SKM-1 (cell line): Measurements from ENCODE around the gene ORMDL3.
A peak's percentile ranks its signal among the peaks of the same experiment; 100 is the strongest.
"Not testable (repeated sequence)": the region's sequence is repeated elsewhere in the genome, so short reads cannot be mapped to it uniquely, and the experiment has no call there.

Experiments used
- DNase-seq: peaks from one replicate; lab custom pipeline; 2025; ENCODE audit not compliant: unreplicated experiment; lab: John Stamatoyannopoulos, UW

ORMDL3 gene

DNA sequence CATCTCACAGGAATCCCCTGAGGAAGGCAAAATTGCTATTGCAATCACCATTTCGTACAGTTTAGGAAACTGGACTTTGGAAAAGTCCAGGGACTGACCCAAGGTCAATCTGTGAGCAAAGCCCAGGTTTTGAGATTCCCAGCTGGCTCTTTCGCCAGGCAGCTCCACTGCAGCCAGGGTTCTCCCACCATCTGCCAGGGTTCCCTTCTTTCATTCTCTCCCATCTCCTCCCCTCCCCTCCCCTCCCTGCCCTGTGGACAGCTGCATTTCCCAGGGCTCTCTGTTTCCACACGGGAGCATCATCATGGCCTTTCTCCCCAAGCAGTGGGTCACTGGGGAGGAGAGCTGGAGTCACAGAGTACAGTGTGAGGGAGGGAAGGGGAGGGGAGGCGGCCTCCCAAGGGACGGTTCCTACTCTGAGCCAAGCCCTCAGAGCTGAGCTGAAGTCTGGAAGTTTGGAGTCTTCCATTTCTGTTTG is 23.5 kb upstream of the ORMDL3 start:
- DNase-seq = no peak

DNA sequence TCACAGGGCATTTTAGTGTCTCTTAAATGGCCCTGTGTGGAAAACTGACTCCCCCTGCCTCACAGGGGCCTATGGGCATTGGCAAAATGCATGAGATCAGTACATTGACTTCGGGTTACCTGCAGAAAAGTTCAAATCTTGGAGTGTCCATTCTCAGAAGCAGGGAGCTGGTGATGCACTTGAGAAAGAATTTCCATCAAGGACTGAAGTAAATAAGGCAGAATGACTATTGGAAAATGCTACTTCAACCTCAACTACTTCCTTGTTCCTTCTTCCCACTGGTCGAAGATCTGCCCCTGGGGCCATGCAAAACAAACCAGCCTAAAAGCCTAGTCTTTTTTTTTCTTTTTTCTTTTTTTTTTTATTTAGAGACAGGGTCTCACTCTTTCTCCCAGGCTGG is 21.6 kb upstream of the ORMDL3 start:
- DNase-seq = no peak

DNA sequence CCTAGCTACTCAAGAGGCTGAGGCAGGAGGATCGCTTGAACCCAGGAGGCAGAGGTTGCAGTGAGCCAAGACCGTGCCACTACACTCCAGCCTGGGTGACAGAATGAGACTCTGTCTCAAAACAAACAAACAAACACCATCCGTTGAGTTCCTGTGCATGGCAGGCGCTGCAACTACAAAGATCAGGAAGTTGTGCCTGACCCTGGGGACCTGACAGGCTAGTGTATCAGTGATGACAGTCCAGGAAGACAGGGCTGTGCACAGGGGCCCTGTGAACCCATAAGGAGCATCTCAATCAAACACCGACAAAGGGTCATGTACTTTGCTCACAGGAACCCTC is 21.1 kb upstream of the ORMDL3 start:
- not testable (repeated sequence) for DNase-seq

DNA sequence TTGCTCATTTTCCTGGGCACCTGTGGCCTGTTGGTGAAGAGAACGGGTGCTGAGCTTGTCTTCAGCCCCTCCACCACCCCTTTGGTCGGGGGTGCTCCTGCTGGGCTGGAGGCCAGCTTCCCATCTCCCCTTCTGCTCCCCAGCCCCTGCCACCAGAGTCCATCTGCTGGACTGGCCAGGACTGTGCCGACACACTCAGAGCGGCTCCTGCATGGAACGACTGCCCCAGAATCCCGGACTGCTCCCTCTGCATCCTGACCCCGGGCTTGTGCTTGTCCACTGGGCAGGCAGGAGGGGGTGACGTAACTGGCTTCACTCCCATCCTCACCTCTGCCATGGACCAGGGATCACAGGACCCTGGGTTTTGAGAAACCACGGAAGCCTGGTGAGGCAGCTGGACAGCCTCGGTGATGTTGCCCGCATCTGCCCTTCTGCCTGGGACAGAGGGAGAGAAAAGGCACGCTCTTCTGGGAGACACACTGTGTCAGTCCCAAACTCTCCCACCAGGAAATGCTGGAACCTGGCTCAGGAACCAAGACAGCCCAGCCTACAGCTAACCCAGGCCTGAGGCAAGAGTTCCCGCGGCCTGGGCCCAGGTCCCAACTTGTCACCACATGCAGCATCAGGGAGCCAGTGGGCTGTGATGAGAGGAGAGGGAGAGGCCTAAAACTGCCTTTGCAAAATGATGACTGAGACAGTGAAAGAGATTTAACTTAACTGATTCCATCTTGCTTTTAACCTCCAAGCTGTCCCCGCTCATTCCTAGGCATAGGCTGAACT is 19.3 kb upstream of the ORMDL3 start:
- DNase-seq = no peak

DNA sequence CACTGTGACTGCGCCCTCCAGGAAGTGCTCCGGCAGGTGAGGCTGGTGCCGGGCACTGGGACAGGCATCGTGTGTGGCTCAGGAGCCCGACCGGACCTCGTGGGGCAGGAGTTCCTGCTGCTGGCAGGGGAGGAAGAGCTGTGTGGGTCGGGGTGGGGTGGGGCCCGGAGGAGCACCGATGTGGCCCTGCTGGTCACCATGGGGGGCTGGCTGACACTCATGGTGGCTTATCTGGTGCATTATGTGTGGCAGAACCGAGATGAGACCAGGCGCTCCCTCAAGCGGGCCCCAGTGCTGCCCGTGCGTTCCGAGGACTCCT is 17.0 kb upstream of the ORMDL3 start:
- no peak for DNase-seq

DNA sequence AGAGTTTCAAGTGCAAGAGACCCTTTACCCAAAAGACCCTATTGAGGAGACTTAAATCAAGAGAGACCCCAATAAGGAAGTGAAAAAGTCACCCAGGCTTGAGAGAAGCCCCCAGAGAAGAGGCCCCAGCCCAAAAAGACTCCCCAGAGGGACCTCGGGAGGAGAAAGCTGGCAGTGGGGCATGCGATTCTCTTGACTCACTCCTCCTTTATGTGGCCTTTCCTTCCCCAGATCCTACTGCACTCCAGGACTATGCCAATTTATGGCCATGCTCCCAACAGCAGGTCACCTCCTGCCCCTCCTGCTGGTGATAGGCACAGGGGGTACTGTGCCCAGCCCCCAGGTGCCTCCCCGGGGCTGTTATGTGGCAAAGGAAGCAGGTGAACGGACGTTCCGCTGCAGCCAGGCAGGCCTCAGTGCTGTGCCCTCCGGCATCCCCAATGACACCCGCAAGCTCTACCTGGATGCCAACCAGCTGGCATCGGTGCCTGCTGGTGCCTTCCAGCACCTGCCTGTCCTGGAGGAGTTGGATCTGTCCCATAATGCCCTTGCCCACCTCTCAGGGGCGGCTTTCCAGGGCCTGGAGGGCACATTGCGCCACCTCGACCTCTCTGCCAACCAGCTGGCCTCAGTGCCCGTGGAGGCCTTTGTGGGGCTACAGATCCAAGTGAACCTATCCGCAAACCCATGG is 16.4 kb upstream of the ORMDL3 start:
- DNase-seq = no peak

DNA sequence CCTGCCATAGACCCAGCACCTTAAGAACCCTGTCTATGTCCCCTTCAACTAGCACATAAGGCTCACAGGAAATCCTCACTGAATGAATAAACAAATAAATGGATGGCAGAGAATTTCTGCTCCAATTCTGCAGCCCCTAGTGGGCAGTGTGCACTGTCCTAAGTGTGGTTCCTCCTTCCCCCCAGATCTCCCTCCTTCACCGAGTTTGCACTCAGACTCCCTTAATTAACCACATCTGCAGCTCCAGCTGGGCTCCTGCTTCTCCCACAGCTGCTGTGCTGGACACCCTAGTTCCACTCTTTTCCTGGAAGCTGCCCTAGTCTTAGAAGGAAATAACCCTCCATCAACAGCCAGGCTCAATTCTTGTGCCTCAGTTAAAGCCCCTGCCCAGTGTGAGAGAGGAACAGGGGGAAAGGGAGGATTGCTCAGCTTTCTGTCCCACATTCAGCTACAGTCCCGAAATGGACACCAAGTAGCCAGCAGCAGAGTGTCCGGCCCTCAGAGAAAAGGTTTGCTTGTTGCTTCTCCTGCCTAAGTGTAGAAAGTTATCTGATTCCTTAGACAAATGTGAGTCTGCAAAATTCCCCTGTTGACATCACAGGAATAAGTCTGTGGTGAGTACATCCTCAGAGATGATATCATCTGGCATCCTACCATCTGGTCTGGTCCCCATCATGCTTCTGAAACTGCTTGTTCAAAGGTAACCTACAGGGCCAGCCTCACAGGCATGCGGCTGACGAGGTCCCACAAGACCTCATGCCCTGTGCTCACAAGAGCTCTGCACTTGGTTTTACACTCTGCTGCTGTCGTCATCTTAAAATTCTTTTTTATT is 12.4 kb upstream of the ORMDL3 start:
- DNase-seq = peak; percentile 70

DNA sequence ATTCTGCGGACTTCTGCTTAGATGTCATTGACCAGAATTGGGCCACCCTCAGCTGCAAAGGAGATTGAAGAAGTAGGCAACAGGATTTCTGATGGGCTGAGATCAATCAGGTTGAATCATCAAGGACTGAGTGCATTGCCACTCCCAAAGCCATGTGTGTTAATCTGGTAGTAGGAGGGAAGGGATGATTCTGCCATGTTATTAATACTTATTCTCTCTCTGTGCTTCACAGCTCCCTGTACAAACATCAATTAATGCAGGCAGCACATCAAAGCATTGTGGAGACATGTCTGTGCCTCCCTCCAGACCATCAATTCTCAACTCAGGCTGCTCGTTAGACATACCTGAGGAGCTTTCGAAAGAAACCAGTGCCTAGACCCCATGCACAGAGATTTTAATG is 11.7 kb upstream of the ORMDL3 start:
- no peak for DNase-seq

DNA sequence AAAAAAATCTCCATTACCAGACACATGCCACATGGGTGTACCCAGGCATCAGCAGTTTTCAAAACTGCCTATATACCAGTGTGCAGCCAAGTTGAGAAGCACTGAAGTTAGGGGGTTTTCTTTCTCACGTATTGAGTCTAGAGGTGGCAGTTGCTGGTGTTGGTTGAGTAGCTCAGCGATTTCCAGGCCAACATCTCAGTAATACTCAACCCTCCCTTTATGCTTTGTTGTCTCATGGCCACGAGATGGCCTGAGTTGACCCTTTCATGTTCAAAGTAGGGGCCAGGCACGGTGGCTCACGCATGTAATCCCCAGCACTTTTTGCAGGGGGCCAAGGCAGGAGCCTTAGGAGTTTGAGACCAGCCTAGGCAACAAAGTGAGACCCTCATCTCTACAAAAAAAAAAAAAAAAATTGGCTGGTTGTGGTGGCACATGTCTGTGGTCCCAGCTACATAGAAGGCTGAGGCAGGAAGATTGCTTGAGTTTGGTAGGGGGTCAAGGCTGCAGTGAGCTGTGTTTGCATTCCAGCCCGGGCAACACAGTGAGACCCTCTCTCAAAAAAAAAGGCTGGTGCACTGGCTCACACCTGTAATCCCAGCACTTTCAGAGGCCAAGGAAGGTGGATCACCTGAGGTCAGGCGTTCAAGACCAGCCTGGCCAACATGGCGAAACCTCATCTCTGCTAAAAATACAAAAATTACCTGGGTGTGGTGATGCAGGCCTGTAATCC is 10.9 kb upstream of the ORMDL3 start:
- DNase-seq = no peak

DNA sequence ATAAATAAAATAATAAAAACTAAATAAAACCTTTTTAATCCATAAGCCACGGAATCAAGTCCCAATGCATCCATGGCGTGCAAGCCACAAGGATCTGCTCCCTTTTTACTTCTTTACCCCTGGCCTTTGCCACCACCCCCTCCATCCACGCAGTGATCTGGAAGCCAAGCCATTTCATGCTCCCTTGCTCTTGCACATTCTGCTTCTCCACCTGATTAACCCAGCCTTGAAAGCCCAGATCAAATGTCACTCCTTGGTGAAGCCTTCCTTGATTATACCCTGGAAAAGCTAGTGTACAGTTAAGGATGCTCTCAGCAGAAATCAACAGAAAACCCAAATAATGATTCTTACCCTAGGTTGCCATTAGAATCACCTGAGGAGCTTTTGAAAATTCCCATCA is 10.0 kb upstream of the ORMDL3 start:
- DNase-seq = no peak

DNA sequence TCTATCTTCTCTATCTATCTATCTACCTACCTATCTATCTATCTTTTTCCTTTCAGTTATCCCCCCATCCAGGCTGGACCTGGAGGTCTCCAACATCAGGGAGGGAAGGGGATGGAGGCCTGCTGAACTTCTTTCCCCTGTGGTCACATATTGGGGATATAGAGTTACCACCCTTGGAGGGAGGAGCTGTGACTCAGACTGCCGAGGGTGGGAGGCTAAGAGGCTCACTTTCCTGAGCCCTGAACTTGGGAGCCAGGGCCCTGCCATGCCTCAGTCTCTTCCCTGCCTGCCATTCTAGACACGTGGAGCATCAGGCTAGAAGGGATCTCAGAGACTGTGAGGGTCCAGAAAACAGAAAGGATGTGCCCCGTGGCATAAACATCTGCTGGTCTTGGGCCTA is 8.5 kb upstream of the ORMDL3 start:
- no peak for DNase-seq

DNA sequence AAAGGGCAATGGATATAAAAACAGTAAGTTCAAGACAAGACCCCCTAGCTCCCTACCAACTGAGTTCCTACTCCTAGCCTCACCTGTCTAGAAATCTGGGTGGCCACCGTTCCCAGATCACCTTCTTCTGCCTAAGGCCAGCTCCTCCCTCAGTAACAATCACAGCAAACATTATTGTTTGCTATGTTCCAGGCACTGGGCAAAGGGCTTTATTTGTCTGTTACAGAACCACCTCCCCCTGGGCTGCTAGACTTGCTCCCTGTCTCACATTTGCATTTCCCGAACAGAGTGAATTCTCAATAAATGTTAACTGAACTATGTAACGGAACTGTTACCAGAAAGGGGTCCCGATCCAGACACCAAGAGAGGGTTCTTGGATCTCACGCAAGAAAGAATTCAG is 6.9 kb upstream of the ORMDL3 start:
- no peak for DNase-seq

DNA sequence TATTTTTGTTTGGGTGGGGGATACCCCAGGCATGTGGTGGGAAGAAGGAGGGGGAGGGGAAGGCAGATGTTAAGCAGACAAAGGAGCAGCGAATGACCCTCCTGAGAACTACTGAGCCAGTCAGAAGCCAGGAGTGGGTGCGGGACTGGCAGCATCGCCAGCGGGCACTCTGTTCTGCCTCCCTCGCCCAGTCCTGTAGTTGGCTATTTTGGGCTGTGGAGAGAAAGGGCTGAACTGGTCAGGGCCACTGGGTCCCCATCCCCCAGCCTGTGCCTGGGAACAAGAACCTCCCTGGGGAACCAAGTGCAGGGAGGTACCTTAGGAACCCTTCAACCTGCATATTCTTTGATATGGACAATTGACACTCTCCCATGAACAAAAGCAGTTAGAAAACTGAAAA is 6.5 kb upstream of the ORMDL3 start:
- DNase-seq = no peak

DNA sequence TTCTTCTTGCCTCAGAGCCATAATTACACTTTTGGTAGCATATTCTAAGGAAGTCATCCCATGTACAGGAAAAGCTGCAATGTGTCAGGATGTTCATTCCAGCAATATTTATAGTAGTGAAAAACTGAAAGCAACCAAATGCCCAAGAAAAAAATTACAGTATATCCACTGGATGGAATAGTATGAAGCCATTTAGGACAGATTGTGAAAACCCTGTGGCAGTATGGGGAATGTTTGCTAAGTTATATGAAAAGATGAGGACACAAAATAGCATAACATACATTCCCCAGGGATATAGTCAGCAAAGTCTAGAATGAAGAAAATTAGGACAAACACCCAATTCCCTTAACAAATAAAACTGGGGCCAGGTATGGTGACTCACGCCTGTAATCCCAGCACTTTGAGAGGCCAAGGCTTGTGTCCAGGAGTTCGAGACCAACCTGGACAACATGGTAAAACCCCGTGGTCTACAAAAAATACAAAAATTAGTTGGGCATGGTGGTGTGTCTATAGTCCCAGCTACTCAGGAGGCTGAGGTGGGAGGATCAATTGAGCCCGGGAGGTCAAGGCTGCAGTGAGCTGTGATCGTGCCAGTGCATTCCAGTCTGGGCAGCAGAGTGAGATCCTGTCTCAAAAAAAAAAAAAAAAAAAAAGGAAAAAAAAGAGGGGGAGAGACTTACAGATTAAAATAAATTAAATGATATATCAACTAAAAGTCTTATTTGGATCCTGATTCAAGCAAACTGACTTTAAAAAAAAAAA is 2.4 kb upstream of the ORMDL3 start:
- DNase-seq = no peak

DNA sequence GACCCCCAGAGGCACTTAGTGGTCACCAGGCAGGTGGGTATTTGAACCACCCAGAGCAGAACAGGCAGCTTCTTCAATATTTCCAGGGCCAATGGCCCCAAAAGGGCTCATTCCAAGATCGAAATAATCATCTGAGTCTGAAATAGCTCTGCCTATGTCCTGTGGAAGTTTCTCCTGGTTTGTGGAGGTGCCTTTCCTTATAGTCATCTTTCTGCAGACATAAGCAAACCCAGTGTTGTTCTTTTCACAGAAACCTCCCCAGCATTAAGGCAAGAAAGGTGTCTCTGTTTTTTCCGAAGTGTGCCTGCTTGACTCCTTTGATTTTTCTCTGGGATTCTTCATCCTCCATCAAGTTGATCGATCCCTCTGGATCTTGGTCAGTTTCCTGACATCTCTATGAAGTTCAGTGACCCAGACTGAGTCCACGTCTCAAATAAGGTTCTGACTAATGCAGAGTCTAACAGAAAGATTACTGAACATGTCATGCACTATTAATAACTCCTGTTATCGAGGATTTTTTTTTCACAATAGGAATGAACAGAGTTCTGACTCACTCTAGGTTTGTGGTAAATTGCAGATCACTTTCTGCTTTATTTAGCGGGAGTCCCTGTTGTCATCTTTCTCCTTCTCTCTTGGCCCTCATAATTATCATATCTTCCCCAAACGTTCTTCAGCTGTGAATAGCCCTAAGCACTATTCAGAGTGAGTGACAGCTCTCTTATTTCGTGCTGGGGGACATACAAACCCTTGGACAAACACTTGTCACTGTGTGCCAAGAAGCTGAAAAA is 1.7 kb upstream of the ORMDL3 start:
- DNase-seq = peak; percentile 14

DNA sequence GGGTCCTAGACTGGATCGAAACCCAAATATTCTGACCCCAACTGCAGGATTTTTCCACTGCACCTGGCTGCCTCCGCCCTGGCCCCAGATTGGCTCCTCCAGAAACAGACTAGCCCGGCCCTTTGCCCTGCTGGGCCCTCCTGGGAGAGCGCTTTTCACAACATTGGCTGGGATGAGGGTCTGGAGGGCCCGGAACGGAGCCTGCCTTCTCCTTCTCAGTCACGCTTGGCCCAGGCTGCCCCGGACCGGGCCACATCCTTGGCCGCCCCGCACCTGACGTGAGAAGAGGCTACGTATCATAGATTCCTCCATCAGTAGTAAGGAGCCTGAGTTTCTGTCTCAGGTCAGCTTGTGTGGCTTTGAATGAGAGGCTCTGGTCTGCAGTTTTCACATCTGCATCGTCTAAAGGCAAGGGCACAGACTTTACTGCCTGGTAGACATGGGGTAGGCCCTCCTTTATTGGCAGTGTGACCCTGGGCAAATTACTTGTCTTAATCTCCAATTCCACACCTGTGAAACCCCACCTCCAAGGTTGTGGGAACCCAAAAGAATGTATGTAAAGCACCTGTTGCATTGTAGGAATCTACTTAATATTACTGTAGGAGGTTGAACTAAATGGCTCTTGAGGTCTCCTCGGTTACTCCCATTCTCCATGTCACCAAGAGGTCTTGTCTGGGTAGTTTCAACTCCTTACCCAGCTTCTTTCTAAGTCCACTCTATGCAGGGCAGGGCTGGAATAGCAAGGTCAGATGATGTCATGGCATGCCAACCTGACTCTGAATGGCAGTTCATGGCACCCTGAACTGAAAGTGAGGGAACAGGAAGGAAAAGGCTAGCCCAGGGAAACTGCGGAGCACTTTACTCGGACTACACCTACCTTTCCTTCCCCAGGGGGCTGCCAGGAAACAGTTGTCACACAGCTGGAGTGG is 792 bp upstream of the ORMDL3 start:
- no peak for DNase-seq

DNA sequence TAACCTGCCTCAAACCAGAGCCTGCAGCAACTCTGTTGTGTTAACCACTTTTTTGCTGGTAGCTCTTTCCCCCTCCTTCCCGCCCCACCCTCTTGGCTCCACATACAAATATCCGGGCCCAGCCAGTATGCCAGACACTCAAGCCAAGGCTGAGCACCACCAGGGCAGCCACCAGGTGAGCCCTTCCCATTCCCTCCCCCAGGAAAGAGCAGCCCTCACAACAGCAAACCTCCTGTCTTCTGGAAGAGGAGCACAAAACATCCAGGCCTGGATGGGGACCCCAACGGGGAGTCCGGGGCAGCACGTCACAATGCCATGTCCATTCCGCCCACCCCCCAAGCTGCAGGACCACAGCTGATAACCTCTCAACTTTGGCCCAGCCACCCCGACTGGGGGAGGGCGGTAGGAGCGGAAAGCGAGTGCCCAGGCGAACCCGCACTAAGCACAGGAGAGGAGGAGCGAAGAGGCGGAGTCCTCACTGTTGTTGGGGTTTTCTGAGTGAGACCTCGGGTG is 757 bp downstream of the ORMDL3 start:
- no peak for DNase-seq

DNA sequence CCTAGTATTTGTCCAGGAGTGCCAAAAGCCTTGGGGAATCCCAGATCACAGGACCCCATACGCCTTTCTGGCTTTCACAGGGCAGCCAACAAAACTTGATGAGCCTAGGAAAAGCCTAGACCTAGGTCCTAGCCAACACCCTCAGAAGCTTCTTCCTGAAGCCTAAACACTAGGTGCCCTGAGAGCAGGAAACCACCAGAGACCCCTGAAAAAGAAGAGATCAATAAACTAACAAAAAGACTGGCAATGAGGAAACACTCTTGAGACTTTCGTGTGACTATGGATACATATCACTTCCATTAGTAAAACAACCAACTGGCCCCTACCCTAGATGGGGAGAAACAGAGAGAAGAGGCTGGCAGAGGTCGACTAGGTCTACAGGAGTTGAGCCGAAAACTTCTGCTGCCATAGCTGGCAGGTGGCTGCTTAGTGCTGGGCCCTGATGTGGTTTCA is 1.2 kb downstream of the ORMDL3 start:
- no peak for DNase-seq
